RWPE1 (cell line): Measurements from ENCODE around the gene STARD3.
A peak's percentile ranks its signal among the peaks of the same experiment; 100 is the strongest.

Experiments
- CTCF ChIA-PET: fragments of 350-600 bp; sonication (Branson Sonifier 250); formaldehyde crosslinking; extraction: SDS; loops from one replicate; lab custom pipeline; 2021; lab: Yijun Ruan, JAX
- POLR2A ChIA-PET: fragments of 400-600 bp; formaldehyde crosslinking; extraction: SDS; loops from one replicate; lab custom pipeline; 2020; ENCODE audit warnings: antibody characterized with exemption; ENCODE audit not compliant: low non-redundant PET; lab: Yijun Ruan, JAX
- DNase-seq: peaks from one replicate; pipeline ENCODE4 v3.0.0; 2012; ENCODE audit warnings: low spot score
- H3K27ac ChIP-seq: fragments of 450-650 bp; 2 replicates; pipeline ENCODE4 v1.5.1; 2017
- TF ChIP-seq, protein P1 (sequence below): fragments of 450-650 bp; conservative IDR thresholded peaks from 2 replicates; pipeline ENCODE4 v1.5.1; 2017; ENCODE audit warnings: low read depth, mild to moderate bottlenecking

The STARD3 gene

DNA sequence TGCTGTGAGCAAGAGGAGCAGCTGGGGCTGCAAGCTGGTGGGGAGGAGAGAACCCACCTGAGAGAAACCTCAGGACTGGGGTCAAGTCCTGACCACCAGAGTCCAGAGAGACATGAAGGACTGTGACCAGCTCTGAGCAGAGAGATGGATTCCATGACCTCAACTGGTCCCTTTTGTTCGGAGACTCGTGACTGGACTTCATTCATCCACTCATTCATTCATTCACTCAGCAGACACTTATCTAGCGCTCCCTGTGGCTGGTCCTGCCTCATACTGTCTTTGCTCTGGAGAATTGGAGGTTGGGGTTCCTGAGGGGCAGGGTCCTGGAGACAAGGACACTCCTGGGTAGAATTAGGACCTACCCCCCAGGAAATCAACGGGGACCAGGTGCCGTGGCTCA lies 67.0 kb downstream of the STARD3 start:
- ChIA-PET CTCF (interaction anchor here (0.6 to 0.8 kb wide), 2 partner anchors 27 to 250 kb away, joined by 5 to 14 read pairs; partner anchors contain the start of gene MIEN1), POLR2A (no interaction called here)
- no peak for DNase-seq
- TF ChIP-seq, protein P1, sequence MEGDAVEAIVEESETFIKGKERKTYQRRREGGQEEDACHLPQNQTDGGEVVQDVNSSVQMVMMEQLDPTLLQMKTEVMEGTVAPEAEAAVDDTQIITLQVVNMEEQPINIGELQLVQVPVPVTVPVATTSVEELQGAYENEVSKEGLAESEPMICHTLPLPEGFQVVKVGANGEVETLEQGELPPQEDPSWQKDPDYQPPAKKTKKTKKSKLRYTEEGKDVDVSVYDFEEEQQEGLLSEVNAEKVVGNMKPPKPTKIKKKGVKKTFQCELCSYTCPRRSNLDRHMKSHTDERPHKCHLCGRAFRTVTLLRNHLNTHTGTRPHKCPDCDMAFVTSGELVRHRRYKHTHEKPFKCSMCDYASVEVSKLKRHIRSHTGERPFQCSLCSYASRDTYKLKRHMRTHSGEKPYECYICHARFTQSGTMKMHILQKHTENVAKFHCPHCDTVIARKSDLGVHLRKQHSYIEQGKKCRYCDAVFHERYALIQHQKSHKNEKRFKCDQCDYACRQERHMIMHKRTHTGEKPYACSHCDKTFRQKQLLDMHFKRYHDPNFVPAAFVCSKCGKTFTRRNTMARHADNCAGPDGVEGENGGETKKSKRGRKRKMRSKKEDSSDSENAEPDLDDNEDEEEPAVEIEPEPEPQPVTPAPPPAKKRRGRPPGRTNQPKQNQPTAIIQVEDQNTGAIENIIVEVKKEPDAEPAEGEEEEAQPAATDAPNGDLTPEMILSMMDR = no peak
- H3K27ac ChIP-seq = peak overlapping the region; percentile 60; the same call in 1 of the 2 replicates

GRCh38 chr17:39704821-39705551 lies 68.0 kb downstream of the STARD3 start:
- CTCF ChIA-PET = interaction anchor here (0.6 to 2.3 kb wide), 5 partner anchors 11 to 543 kb away, joined by 3 to 11 read pairs (median 3); partner anchors contain the start of gene MIEN1
- POLR2A ChIA-PET = interaction anchor here (0.6 kb wide), 1 partner anchor 16 kb away, joined by 3 read pairs; no protein-coding TSS in a partner anchor
- no peak for DNase-seq
- H3K27ac ChIP-seq = peak overlapping the region; percentile 60
- TF ChIP-seq, protein P1 = no peak

DNA sequence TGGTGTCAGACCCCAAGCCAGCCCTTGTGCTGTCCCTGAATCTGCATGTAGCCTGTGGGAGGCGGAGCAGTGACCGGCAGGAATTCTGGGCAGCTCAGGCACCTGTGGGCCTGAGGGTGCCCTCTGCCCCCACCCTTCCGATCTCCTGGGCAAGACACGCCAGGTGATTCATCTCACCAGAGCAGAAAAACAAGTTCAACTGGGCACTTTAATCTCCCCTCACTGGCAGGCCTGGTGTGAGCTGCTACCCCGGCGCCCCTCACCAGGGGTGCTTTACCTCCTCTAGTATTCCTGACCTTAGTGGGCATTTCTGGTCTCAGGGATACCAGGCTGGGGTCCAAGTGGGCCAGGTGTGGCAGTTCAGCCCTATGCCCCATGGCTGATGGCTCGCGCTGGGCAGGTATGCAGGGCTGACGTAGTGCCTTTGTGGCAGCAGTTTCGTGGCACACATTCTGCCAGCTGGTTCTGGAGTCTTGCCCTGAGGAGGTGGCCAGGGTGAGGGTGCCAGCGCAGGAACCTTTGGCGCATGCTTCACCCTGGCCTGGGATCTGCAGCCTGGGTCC lies 68.9 kb downstream of the STARD3 start:
- TF ChIP-seq, protein P1 = no peak
- POLR2A ChIA-PET = interaction anchor here (0.5 kb wide), 1 partner anchor 60 kb away, joined by 4 read pairs; no protein-coding TSS in a partner anchor

DNA sequence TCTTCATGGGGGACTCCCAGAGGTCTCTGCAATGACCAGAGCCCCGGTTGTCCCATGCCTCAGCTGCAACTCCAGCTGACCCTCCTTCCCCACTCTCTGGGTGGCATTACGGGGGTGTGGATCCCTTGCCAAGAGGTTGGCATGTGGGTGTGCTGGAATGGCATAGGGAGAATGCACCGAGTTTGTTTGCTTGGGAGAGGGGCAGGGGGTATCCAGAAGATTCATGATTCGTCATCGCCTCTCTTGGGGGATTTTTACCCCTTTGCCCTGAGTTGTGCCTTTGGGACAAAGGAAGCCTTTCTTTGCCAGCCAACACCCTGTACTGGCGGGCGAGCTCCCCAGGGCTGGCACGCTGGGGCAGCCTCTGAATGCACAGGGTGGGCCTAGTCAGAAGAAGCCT lies 69.4 kb downstream of the STARD3 start:
- DNase-seq = no peak
- CTCF ChIA-PET = interaction anchor here (0.6 to 2.3 kb wide), 6 partner anchors 9 to 329 kb away, joined by 3 to 11 read pairs (median 3); partner anchors contain the start of genes MIEN1 and PSMD3
- H3K27ac ChIP-seq = peak overlapping the region; percentile 60
- TF ChIP-seq, protein P1 = no peak
- POLR2A ChIA-PET = no interaction called here

More for the DNA sequence above, 68.9 kb downstream of the STARD3 start:
- H3K27ac ChIP-seq = peak overlapping the region; percentile 60
- CTCF ChIA-PET = interaction anchor here (0.6 to 2.3 kb wide), 8 partner anchors 10 to 329 kb away, joined by 3 to 11 read pairs (median 3); partner anchors contain the start of genes MIEN1 and PSMD3
- DNase-seq = peak; percentile 85

DNA sequence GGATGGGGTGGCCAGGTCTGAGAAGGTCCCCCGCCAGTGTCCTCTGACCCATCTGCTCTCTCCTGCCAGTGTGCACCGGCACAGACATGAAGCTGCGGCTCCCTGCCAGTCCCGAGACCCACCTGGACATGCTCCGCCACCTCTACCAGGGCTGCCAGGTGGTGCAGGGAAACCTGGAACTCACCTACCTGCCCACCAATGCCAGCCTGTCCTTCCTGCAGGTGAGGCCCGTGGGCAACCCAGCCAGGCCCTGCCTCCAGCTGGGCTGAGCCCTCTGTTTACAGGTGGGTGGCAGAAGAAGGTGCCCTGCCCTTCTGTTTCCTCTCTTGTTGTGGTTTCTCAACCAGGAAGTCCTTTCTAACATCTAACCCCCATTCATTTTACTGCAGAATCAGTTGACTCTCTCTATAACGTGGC lies 70.0 kb downstream of the STARD3 start:
- no peak for DNase-seq
- ChIA-PET CTCF (interaction anchor here (1.0 to 2.3 kb wide), 3 partner anchors 23 to 274 kb away, joined by 3 to 11 read pairs (median 7); partner anchors contain the start of genes MIEN1 and PSMD3), POLR2A (no interaction called here)
- TF ChIP-seq, protein P1 = no peak
- peak overlapping the region; percentile 60 for H3K27ac ChIP-seq

- CTCF ChIA-PET = no interaction called here
- no peak for DNase-seq
- 0 out of 2 replicates have a peak overlapping the region, but pooled peaks have one; percentile 5 for H3K27ac ChIP-seq
- TF ChIP-seq, protein P1 = no peak
- POLR2A ChIA-PET = interaction anchor here (0.6 kb wide), 1 partner anchor 154 kb away, joined by 3 read pairs; no protein-coding TSS in a partner anchor
Observed at GRCh38 chr17:39709319-39709997, 72.5 kb downstream of the STARD3 start.
